Activated T-helper 2 cell treated with anti-CD3 and anti-CD28 coated beads, Interferon-gamma antibody, Interleukin-2, Interleukin-4, amounts not matched to agents 10 μg/mL and 5 μg/mL and 100 μg/mL, durations not matched to agents 14 hours and 24 hours and 36 hours (primary cell): ENCODE data around the gene AUTS2. TPM values are rescaled to one million over a fixed set of nuclear protein-coding genes. Genes with fewer than 3 reads are reported as not detected.

Experiments used
- DNase-seq: peaks from one replicate; pipeline ENCODE4 v3.0.0; 2021; ENCODE audit warnings: low spot score
- H3K27ac Mint-ChIP-seq: one replicate; pipeline ENCODE4 v1.8.0; 2021; ENCODE audit warnings: mixed read lengths
- H3K27me3 Mint-ChIP-seq: one replicate; pipeline ENCODE4 v1.8.0; 2021; ENCODE audit warnings: low read depth, mixed read lengths
- H3K36me3 Mint-ChIP-seq: one replicate; pipeline ENCODE4 v1.8.0; 2021; ENCODE audit warnings: low read depth, mixed read lengths
- H3K4me1 Mint-ChIP-seq: one replicate; pipeline ENCODE4 v1.8.0; 2021; ENCODE audit warnings: low read depth, mixed read lengths
- H3K4me3 Mint-ChIP-seq: one replicate; pipeline ENCODE4 v1.8.0; 2021; ENCODE audit warnings: low read depth, mild to moderate bottlenecking, moderate library complexity, mixed read lengths
- H3K9me3 Mint-ChIP-seq: one replicate; pipeline ENCODE4 v1.8.0; 2021; ENCODE audit warnings: mixed read lengths
- intact Hi-C: fragments of 100-400 bp; cut with micrococcal nuclease; formaldehyde crosslinking; loops from one replicate; pipeline ENCODE4 v1.15.1; 2023
- total RNA-seq: library from RNA; stranded (reverse); gene quantifications from 2 replicates; pipeline ENCODE4 v1.2.3, GENCODE V29; 2022

Gene AUTS2
- total RNA-seq, 1 donor from 2014 or later: 1.1 TPM

- DNase-seq: no peak
- Mint-ChIP-seq H3K27ac (no peak overlapping the region), H3K4me3 (no peak overlapping the region), H3K9me3 (peaks cover 3% of the 10 kb centered on the region), H3K36me3 (no peaks in the 10 kb centered on the region), H3K4me1 (no peaks in the 10 kb centered on the region), H3K27me3 (no peaks in the 10 kb centered on the region)
- intact Hi-C loops: no loop called here
Observed at GRCh38 chr7:69992938-69993337, 394.7 kb downstream of the AUTS2 start.

- H3K27me3 Mint-ChIP-seq: no peaks in the 10 kb centered on the region
- H3K36me3 Mint-ChIP-seq: no peaks in the 10 kb centered on the region
- intact Hi-C loops: no loop called here
- DNase-seq: no peak
- peaks cover 1% of the 10 kb centered on the region for H3K9me3 Mint-ChIP-seq
- H3K27ac Mint-ChIP-seq: no peak overlapping the region
- no peaks in the 10 kb centered on the region for H3K4me1 Mint-ChIP-seq
- no peak overlapping the region for H3K4me3 Mint-ChIP-seq
Observed at GRCh38 chr7:69994218-69994617, 395.9 kb downstream of the AUTS2 start.

DNA sequence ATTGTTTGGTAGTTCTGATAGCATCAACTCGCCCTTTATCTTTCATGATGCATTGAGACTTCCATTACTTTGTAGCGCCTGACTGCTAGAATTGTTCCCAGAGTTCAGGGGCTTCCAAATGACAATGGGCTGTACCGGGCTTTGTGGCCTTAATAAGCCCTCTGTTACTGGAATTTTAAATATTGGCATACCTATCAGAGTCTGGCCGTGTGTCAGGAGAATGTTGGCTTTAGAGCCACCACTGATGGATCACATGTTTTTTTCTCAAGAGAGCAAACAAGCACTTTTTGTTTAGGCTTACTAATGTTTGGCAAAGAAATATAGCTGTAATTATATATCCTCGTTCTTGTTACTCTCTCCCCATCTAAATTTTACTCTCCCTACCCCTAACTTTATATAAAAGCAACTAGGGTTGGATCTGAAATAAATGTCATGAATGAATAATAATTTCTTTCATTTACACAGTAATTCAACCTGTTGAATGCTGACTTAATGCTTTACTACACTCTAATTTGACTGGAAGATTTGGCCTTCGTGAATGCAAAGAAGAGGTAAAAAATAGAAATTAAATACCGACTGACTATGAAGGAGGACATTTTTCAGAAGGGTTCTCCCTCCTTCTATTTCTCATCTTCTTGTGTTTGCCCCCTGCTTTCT, 396.7 kb downstream of the AUTS2 start:
- intact Hi-C loops: no loop called here
- no peak for DNase-seq
- Mint-ChIP-seq H3K4me1 (no peaks in the 10 kb centered on the region), H3K36me3 (no peaks in the 10 kb centered on the region), H3K27ac (no peak overlapping the region), H3K27me3 (no peaks in the 10 kb centered on the region), H3K4me3 (no peak overlapping the region), H3K9me3 (no peaks in the 10 kb centered on the region)

DNA sequence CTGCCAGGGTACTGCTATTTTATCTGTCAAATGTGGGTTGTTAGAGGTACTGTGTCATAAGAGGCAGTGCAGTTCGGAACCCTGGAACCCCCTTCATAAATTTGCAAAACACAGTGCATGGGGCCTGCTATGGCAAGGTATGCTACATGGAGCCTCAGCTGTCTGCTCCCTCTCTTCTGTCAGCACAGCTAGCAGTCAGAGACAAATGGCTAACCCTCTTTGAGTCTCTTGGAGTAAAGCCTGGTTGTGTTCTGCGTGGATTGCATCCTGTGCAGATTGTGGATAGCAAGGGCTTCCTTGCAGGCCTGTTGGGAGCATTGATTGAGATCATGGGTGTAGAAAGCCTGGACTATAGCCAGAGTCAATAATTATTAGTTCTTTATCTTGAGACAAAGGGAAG, 397.8 kb downstream of the AUTS2 start:
- H3K27me3 Mint-ChIP-seq: no peaks in the 10 kb centered on the region

GRCh38 chr7:70000737-70001348, 402.6 kb downstream of the AUTS2 start:
- Mint-ChIP-seq H3K9me3 (no peaks in the 10 kb centered on the region), H3K36me3 (no peaks in the 10 kb centered on the region), H3K4me1 (peaks cover 3% of the 10 kb centered on the region), H3K4me3 (no peak overlapping the region), H3K27me3 (no peaks in the 10 kb centered on the region), H3K27ac (no peak overlapping the region)
- DNase-seq: no peak
- intact Hi-C loops: no loop called here

More for the DNA sequence above, 397.8 kb downstream of the AUTS2 start:
- no peaks in the 10 kb centered on the region for H3K4me1 Mint-ChIP-seq
- no peaks in the 10 kb centered on the region for H3K36me3 Mint-ChIP-seq
- intact Hi-C loops: no loop called here
- no peak for DNase-seq
- H3K4me3 Mint-ChIP-seq: no peak overlapping the region
- no peaks in the 10 kb centered on the region for H3K9me3 Mint-ChIP-seq
- no peak overlapping the region for H3K27ac Mint-ChIP-seq

- no peak overlapping the region for H3K27ac Mint-ChIP-seq
- H3K4me3 Mint-ChIP-seq: no peak overlapping the region
- H3K4me1 Mint-ChIP-seq: peaks cover 13% of the 10 kb centered on the region
- no peak for DNase-seq
- intact Hi-C loops: no loop called here
- H3K27me3 Mint-ChIP-seq: no peaks in the 10 kb centered on the region
- H3K36me3 Mint-ChIP-seq: no peaks in the 10 kb centered on the region
- H3K9me3 Mint-ChIP-seq: no peaks in the 10 kb centered on the region
Observed at GRCh38 chr7:70005480-70005879, 407.2 kb downstream of the AUTS2 start.

DNA sequence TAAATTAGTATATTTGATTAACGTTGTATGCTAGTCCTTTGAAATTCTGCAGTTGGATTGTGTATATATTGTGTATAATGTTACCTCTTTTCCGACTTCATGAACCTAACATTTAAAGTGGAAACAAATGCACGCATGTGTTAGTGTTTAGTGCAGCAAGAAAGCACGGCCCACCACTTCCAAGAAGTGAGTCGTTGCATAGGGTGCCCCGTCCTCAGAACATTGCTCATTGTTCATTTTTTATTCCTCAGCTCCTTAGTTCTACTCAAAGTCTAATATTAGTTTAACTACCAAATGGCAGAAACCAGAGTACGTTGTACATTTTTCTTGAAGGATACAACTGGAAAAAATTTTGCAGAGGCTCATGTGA, 407.6 kb downstream of the AUTS2 start:
- no peak overlapping the region for H3K4me3 Mint-ChIP-seq
- no peak overlapping the region for H3K27ac Mint-ChIP-seq
- no peaks in the 10 kb centered on the region for H3K27me3 Mint-ChIP-seq
- no peaks in the 10 kb centered on the region for H3K36me3 Mint-ChIP-seq
- intact Hi-C loops: no loop called here
- DNase-seq: no peak
- no peaks in the 10 kb centered on the region for H3K9me3 Mint-ChIP-seq
- H3K4me1 Mint-ChIP-seq: peaks cover 13% of the 10 kb centered on the region

DNA sequence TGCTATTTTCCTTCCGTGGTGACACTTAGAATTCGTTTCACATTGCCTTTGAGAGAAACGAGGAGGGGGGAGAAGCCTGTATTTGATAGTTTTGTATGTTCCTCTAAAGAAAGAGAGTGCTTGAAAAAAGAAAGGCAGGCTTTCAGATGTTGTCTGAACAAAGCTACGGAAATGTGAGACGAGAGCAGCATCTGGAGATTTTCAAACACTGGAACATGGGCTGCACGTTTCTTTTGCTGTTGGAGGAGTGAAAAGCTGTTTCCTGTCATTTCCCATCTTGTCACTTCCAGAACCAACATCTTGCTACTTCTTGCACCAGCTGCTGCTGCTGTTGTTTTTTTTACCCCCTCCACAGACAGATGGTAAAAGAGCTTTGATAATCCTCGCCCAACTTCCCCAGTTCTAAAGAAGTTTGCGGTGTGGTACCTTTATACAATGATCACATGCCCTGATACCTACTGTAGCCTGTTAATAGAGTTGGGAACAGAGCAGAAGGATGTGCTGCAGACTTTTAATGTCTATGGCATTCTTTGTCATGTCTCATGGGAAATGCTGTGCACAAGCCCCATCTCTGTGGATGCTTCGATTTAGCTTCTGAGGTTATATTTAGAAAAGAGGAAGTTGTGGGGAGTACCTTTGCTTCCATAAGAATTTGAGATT, 408.1 kb downstream of the AUTS2 start:
- H3K4me3 Mint-ChIP-seq: no peak overlapping the region

DNA sequence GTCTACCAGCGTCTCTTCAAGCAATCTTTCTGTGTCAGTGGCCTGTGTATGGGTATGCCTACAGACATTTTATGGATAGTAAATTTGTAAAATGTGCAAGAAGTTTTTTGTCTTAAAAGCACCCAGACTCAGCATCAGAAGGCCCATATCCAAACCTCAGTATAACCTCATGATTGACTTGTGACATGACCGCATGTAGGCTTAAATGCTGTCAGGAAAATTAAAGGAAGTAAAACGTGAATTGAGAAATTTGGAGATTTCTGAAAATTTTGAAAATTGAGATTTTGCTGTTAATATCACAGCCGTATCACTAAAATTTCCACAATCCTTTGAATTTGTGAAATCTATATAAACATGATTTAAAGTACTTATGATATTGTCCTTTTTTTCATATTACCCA, 410.2 kb downstream of the AUTS2 start:
- DNase-seq: no peak
- H3K9me3 Mint-ChIP-seq: no peaks in the 10 kb centered on the region
- intact Hi-C loops: no loop called here
- no peaks in the 10 kb centered on the region for H3K36me3 Mint-ChIP-seq
- H3K27ac Mint-ChIP-seq: no peak overlapping the region
- peaks cover 13% of the 10 kb centered on the region for H3K4me1 Mint-ChIP-seq
- H3K27me3 Mint-ChIP-seq: no peaks in the 10 kb centered on the region
- no peak overlapping the region for H3K4me3 Mint-ChIP-seq

More for the DNA sequence above, 408.1 kb downstream of the AUTS2 start:
- no peak for DNase-seq
- H3K9me3 Mint-ChIP-seq: no peaks in the 10 kb centered on the region
- no peak overlapping the region for H3K27ac Mint-ChIP-seq
- no peaks in the 10 kb centered on the region for H3K27me3 Mint-ChIP-seq
- no peaks in the 10 kb centered on the region for H3K36me3 Mint-ChIP-seq
- intact Hi-C loops: no loop called here
- H3K4me1 Mint-ChIP-seq: peaks cover 13% of the 10 kb centered on the region

- Mint-ChIP-seq H3K4me3 (no peak overlapping the region), H3K36me3 (no peaks in the 10 kb centered on the region), H3K9me3 (no peaks in the 10 kb centered on the region), H3K4me1 (no peaks in the 10 kb centered on the region), H3K27ac (no peak overlapping the region), H3K27me3 (peaks cover 2% of the 10 kb centered on the region)
- no peak for DNase-seq
- intact Hi-C loops: no loop called here
Observed at GRCh38 chr7:70014472-70015177, 416.4 kb downstream of the AUTS2 start.

GRCh38 chr7:70015353-70015752, 417.1 kb downstream of the AUTS2 start:
- no peaks in the 10 kb centered on the region for H3K9me3 Mint-ChIP-seq
- H3K36me3 Mint-ChIP-seq: no peaks in the 10 kb centered on the region
- H3K27me3 Mint-ChIP-seq: peaks cover 2% of the 10 kb centered on the region
- no peak for DNase-seq
- no peak overlapping the region for H3K27ac Mint-ChIP-seq
- intact Hi-C loops: no loop called here
- H3K4me3 Mint-ChIP-seq: no peak overlapping the region
- H3K4me1 Mint-ChIP-seq: no peaks in the 10 kb centered on the region

DNA sequence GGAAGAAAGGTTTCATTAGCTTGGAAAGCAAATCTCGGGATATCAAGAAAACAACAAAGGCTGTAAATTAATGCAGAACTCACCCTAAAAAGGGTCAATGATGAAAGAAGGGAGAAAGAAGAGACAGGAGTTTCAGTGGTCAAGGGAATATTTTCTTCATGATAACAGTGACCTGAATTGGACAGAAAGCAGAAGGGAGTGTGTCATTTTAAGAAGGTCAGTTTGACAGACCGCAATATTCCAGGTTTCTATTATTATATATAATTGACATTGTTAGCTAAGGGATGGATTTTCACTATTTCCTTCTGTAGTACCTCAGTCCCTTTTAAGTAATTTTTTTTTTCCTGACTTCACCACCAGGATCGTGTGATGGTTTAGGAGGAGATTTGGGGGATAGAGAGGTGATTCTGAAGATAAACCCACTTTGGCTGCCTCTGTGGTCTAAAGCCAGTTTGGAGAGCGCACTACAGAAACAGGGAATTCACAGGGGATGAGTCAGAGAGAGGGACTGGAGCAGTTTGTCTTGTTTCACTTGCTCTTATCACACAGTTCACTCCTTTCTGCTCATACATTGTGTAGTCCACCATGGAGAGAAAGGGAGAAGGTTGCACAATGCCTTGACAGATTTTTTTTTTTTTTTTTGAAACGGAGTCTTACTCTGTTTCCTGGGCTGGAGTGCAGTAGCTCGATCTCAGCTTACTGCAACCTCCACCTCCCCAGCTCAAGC, 417.9 kb downstream of the AUTS2 start:
- H3K9me3 Mint-ChIP-seq: no peaks in the 10 kb centered on the region
- no peak overlapping the region for H3K27ac Mint-ChIP-seq
- no peak for DNase-seq
- H3K36me3 Mint-ChIP-seq: no peaks in the 10 kb centered on the region
- H3K4me3 Mint-ChIP-seq: no peak overlapping the region
- H3K4me1 Mint-ChIP-seq: no peaks in the 10 kb centered on the region
- peaks cover 2% of the 10 kb centered on the region for H3K27me3 Mint-ChIP-seq
- intact Hi-C loops: no loop called here
